ENCODE data around the gene NME3. TPM values are rescaled to one million over a fixed set of nuclear protein-coding genes. Genes with fewer than 3 reads are reported as not detected.

The NME3 gene
- total and polyA plus RNA-seq, 2 of the 13 experiments (the other 11 are each of a cell fraction or from before 2014, with no cell fraction given), result 10.4 to 15.9 TPM

DNA sequence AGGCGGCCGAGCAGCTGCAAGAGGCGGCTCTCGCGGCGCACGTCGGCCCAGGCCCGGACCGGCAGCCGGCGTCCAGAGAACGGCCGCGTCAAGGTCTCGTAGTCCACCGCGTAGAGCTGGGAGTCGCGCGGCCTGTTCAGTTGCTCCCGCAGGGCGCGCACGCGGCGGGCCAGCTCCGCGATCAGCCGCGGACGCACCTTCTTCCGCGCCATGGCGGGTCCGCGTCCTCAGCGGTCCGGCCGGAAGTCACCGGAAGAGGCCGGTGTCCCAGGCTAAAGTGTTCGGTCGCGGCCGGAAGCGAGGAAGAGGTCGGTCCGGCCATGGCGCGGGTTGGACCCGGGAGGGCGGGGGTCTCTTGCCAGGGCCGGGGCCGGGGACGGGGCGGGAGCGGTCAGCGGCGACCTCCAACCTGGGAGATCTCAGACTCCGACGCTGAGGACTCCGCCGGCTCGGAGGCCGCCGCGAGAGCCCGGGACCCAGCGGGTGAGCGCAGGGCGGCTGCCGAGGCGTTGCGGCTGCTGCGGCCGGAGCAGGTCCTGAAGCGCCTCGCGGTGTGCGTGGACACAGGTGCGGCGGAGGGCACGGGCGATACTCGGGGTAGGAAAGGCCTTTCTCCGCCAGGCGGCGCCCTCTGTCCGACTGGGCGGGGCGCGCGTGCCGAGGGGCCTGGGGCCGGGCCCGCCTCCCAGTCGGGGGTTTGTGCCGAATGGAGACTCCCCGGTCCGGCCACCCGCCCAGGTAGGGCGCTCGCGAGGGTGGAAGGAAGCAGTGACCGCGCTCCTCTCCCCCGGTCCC is 1.8 kb upstream of the NME3 start, which contains the start of gene MRPS34 (continued):
- peak; percentile 71; the same call in 1 of the 2 replicates for TF ChIP-seq SKIL (CRISPR knock-in tag; IDR thresholded peaks at IDR 0.05; ENCODE audit: borderline replicate concordance)
- no peak for TF ChIP-seq XBP1 (CRISPR knock-in tag; IDR thresholded peaks at IDR 0.05)
- peak; percentile 92 for TF ChIP-seq ZMAT3 (CRISPR knock-in tag; conservative IDR thresholded peaks at IDR 0.05)
- TF ChIP-seq ZNF691 (CRISPR knock-in tag; IDR thresholded peaks at IDR 0.05; ENCODE audit: borderline replicate concordance, low read depth), result peak; percentile 91; the same call in 1 of the 2 replicates
- TF ChIP-seq RXRA (CRISPR knock-in tag; IDR thresholded peaks at IDR 0.05), result peak; percentile 79
- TF ChIP-seq ZNF670 (CRISPR knock-in tag; IDR thresholded peaks at IDR 0.05; ENCODE audit: borderline replicate concordance), result peak; percentile 67
- TF ChIP-seq KLF11 (CRISPR knock-in tag; IDR thresholded peaks at IDR 0.05), result peak; percentile 28; the same call in 1 of the 2 replicates
- no peak for TF ChIP-seq FOXA1 (IDR thresholded peaks at IDR 0.05)
- TF ChIP-seq FOXA1 (CRISPR knock-in tag; IDR thresholded peaks at IDR 0.05), result peak; percentile 32
- TF ChIP-seq GABPA (IDR thresholded peaks at IDR 0.05; ENCODE audit: low read depth, low read length), result peak; percentile 92
- peak; percentile 91 for TF ChIP-seq GABPA (CRISPR knock-in tag; IDR thresholded peaks at IDR 0.05; ENCODE audit: low read depth)
- TF ChIP-seq CREB3 (CRISPR knock-in tag; IDR thresholded peaks at IDR 0.05), result peak; percentile 49; the same call in 1 of the 2 replicates
- peak; percentile 46; the same call in 1 of the 2 replicates for TF ChIP-seq ZNF276 (CRISPR knock-in tag; IDR thresholded peaks at IDR 0.05; ENCODE audit: low read depth)
- TF ChIP-seq EZH2 (conservative IDR thresholded peaks at IDR 0.05; ENCODE audit: low read depth, low read length), result no peak
- TF ChIP-seq CEBPZ (IDR thresholded peaks at IDR 0.05; ENCODE audit: low read length), result no peak
- TF ChIP-seq SP2 (CRISPR knock-in tag; IDR thresholded peaks at IDR 0.05), result peak; percentile 75
- no peak for TF ChIP-seq ARNT (IDR thresholded peaks at IDR 0.05)
- TF ChIP-seq, protein P1, sequence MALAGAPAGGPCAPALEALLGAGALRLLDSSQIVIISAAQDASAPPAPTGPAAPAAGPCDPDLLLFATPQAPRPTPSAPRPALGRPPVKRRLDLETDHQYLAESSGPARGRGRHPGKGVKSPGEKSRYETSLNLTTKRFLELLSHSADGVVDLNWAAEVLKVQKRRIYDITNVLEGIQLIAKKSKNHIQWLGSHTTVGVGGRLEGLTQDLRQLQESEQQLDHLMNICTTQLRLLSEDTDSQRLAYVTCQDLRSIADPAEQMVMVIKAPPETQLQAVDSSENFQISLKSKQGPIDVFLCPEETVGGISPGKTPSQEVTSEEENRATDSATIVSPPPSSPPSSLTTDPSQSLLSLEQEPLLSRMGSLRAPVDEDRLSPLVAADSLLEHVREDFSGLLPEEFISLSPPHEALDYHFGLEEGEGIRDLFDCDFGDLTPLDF (CRISPR knock-in tag; IDR thresholded peaks at IDR 0.05), result peak; percentile 85
- TF ChIP-seq SALL2 (CRISPR knock-in tag; IDR thresholded peaks at IDR 0.05), result peak; percentile 73; the same call in 1 of the 2 replicates
- TF ChIP-seq PTBP1 (IDR thresholded peaks at IDR 0.05; ENCODE audit: low read depth, low read length, poor library complexity, severe bottlenecking), result no peak

Measured in HepG2 (cell line).